NCI-H2107 (cell line): Measurements from ENCODE around the gene NLRP5.
"Not testable (repeated sequence)": the region's sequence is repeated elsewhere in the genome, so short reads cannot be mapped to it uniquely, and the experiment has no call there.

Experiments
- DNase-seq: peaks from one replicate; lab custom pipeline; 2025; lab: John Stamatoyannopoulos, UW

NLRP5 gene

DNA sequence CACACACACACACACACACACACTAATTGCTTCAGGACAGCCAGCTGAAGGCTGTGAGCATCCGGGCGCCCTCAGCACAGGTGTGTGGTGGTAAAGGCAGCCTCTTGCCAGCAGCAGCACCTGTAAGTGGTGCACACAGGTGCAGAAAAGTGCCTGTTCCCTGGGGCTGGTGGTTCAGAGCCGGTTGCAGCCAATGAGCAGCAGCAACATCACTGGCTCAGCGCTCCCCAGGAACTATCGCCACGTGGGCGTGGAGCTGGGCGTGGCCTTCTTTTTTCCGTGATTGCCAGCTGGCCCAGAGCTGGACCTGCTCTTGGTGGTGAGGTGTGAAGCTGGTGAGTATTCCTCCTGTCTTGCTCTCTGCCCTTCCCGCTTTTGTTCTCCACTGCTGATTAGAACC, at the start of gene NLRP5:
Gene NLRP5, plus strand, starts transcription at position 289 of the 400 bp plus-strand sequence.
- no peak for DNase-seq

DNA sequence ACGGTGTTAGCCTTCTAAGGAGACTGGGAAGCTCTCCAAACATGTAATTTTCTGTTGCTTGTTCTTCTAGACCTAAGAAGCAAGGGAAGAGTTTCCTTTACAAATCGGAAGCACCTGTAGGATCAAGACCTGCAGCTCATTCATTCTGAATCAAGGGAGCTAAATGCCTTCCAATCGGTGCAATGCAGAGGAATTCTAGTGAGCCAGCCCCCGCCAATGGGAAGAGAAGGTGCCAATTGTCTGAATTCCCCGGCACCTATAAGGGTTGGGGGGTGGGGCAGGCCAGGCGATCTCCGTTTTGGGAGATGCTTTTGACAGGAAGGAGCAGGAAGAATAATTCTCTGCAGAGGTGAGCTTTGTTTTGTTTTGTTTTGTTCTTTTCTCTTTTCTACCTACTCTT, 47.4 kb upstream of the NLRP5 start:
- no peak for DNase-seq

DNA sequence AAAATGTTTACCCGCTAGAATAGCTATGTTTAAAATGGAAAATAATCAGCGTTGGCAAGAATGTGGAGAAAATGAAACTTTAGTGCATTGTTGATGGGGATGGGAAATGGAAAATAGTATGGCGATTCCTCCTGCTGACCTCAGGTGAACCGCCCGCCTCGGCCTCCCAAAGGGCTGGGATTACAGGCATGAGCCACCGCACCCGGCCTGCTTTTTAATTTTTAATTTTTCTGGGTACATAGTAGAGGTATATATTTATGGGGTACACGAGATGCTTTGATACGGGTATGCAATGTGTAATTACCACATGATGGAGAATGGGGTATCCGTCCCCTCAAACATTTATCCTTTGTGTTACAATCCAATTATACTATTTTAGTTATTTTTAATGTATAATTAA, 46.3 kb upstream of the NLRP5 start:
- no peak for DNase-seq

DNA sequence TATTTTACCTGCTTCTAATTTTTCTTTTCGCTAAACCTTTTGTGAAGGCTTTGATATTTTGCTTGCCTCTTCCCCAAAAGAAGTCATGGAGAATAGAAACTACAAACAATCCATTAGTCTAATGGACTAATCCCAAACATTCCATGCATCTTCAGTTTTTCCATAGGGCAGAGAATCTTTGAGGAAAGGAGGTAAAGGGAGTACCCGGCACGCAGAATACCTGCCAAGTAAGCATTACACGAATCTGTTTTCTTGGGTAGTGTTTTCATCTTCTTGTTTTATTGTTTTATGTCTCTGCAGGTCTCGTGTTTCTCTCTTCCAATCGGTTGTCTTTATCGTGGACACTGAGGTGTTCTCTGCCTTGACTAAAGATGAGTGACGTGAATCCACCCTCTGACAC, 39.0 kb upstream of the NLRP5 start, which contains the start of gene NLRP8:
Gene NLRP8, plus strand, starts transcription at position 301 of the 400 bp plus-strand sequence.
- DNase-seq: no peak

DNA sequence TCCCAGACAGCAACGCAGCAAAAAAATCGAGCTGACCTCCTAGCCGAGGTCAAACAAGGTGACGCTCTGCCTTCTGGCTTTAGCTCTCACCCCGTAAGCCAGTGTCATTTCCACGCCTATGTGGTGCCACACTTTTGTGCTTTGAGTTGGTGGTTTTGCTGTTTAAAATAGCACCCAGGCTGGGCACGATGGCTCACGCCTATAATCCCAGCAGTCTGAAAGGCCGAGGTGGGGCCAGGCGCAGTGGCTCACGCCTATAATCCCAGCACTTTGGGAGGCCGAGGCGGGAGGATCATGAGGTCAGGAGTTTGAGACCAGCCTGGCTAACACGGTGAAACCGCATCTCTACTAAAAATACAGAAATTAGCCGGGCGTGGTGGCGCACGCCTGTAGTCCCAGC, 36.0 kb upstream of the NLRP5 start:
- DNase-seq: not testable (repeated sequence)

DNA sequence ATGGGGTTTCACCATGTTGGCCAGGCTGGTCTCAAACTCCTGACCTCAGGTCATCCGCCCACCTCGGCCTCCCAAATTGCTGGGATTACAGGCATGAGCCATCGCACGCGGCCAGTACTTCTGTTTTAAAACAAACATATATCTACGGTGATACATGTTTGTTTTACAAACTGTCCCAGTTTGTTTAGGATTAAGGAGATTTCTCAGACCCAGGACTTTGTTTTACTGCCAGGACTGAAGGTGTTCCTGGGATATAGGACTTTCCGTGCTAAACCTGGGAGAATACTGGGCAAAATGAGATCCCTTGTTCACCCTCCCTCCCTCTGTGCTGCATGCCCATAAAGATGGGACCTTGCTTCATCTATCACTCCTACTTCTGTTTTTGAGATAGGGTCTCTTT, 30.1 kb upstream of the NLRP5 start:
- no peak for DNase-seq

DNA sequence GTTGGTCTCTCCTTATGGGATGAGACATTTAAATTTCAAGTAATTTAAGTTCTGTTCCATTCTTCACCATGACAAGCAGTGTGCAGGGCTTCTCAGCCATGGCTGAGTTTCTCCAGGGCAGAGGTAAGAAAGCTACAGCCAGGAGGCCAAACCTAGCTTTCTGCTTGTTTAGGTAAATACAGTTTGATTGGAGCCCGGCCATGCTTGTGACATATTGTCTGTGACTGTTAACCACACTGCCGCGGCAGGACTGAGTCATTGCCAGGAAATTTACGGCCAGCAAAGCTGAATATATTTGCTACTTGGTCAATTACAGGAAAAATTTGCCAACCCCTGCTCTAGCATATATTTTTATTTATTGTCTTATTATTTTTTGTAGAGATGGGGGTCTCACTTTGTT, 28.2 kb upstream of the NLRP5 start:
- DNase-seq: no peak

DNA sequence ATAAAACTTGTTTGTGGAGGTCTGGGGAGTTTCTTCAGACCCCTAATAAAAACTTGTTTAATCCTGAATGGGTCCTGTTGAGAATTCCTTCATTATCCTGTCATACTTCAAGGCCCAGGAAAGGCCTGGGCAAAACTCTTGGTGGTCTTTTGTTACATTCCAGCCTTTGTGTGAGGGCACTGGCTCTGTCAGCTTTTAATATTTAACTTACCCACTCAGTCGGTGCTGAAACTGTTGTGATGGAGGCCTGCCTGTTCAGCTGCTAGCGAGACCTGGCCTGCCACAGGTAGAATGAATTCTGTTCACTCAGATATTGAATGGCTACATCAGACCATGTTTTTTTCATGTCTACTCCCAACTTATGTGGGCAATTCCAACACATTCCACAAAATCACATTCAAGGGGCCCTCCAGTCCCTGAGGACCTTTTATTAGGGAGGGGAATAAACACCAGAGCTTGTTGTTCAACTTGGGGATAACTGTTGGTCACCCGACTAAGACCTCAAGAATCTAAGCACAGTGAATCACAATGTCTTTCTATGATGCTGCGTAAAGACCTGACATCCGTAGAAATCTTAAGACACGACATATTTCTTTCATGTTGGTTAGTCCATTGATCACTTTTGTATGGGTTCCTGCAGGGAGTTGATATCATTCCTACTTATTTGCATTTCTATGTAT, 26.4 kb upstream of the NLRP5 start:
- no peak for DNase-seq

DNA sequence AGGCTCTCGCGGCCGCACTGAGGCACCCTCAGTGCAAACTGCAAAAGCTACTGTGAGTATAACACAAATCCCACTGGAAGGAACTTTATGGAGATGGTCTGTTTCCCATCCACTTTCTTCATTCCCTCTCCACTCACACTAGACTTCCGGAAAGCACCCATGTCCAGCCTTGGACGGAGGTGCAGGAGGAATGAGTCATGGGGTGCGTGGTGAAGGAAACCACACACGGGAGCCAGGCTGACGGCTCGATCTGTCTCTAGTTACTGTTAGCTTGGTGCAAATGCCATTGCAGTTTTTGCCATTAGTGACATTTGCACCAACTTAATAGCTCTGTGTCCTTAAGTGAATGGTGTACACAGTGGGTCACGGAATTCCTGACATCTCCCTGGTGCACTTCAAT, 24.4 kb upstream of the NLRP5 start:
- no peak for DNase-seq

DNA sequence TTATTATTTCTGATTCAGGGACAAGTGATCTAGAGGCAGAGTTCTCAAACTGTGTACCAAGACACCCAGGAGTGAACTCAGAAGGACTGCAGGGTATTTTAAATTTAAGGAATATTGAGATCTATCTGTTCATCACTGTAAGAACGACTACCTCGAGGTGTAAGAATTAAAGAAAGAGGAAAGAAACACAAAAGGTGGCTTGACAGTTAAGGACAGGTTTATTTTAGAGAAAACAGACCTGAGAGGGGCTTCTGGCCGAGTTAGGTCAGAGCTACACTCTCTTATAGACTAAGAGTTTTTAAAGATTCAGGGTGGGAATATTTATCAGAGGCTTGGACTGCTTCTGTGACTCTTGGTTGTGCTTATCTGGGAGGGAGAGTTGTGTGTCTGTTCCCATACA, 12.6 kb upstream of the NLRP5 start:
- DNase-seq: no peak

DNA sequence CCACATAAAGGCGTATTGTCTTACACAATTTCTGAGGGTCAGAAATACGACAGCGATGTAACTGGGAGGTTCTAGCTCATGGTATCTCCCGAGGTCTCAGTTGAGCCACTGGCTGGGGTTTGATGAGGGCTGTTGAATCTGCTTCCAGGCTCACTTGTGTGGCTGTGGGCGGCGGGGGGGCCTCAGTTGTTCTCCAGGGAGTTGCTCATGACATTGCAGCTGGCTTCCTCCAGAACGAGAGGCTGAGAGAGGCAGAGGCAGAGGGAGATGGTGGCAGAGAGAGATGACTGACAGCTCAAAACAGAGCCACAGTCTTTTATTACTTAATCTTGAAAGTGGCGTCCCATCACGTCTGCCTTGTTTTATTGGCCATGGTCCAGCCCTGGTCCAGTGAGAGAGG, 6.2 kb upstream of the NLRP5 start:
- DNase-seq: no peak

DNA sequence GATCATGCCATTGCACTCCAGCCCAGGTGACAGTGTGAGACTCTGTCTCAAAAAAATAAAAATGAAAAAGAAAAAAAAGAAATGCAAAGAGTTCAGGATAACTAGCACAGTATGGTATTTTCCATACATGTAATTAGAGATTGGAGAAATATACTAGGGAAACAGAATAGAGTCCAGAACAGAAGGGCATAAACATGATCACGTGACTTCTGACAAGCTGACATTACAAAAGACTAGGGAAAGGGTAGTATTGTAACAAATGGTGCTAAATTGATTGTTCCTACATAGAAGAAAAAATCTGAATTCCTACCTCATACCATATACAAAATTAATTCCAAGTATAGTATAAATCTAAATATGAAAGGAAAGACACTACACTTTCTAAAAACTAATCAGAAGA, 1.3 kb upstream of the NLRP5 start:
- no peak for DNase-seq

DNA sequence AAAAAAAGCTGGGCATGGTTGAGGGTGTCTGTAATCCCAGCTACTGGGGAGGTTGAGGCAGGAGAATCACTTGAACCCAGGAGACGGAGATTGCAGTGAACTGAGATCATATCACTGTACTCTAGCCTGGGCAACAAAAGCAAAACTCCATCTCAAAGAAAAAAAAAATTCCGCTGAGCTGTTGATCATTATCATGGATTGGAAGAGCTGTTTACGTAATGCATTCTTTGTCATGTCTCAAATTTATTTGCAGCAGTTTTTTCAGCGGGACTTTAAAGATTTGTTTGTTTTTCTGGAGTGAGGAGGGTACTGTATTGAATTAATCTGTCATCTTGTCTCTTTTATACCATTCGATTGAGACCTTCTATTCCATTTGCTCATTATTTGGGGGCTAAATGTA, 4.3 kb downstream of the NLRP5 start:
- no peak for DNase-seq

DNA sequence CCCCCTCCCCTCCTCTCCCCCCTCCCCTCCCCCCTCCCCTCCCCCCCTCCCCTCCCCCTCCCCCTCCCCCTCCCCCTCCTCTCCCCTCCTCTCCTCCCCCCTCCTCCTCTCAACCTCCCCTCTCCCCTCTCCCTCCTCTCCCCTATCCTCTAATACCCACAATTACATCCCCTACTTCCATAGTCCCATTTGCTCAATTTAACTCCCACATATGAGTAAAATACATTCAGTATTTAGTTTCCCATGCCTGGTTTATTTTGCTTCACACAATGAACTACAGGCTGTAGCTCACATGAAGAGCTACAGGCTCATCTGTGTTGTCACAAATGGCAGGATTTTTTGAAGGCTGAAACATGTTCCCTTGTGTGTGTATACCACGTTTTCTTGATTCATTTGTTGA, 6.9 kb downstream of the NLRP5 start:
- no peak for DNase-seq

DNA sequence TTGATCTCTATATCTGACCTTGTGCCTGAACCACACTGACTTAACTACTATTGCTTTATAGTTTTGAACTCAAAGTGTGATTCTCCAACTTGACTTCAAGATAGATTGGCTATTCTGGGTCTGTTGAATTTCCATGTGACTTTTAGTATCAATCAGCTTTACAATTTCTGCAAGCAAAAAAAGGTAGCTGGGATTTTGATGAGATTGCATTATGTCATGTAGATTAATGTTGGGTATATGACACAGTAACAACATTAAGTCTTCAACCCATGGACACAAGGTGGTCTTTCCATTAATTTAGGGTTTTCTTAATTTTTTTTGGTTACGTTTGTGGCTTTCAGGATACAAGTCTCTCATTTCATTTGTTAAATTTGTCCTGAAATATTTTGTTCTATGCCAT, 28.2 kb downstream of the NLRP5 start:
- no peak for DNase-seq

DNA sequence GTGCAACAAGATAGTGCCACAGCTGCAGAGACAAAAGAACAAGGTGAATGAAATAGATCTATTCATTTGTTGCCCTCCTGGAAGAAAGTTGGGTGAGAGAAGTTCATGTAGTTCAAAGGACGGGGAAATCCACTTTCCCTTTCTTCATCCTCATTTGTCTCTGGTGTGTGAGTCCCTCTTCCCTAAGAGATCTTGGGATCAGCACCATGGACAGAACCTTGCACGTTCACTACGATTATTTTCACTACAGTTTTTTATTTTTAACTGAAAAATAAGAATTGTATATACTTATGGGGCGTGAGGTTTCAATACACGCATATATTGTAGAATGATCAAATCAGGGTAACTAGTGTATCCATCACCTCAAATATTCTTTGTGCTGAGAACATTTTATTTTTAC, 29.2 kb downstream of the NLRP5 start:
- no peak for DNase-seq

DNA sequence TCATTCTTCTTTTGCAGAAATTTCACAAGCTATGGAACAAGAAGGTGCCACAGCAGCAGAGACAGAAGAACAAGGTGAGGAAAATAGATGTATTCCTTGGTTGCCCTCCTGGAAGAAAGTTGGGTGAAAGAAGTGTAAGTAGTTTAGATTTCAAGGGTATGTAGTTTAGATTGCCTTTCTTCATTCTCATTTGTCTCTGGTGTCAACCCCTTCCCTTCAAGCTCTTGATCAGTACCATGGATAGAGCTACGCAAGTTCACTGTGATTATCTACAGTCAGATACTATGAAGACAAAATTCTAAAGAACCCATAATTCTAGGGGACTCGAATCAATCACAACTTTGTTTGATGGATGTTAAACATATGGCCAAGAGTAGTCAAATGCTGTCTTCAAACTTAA, 32.8 kb downstream of the NLRP5 start:
- not testable (repeated sequence) for DNase-seq

DNA sequence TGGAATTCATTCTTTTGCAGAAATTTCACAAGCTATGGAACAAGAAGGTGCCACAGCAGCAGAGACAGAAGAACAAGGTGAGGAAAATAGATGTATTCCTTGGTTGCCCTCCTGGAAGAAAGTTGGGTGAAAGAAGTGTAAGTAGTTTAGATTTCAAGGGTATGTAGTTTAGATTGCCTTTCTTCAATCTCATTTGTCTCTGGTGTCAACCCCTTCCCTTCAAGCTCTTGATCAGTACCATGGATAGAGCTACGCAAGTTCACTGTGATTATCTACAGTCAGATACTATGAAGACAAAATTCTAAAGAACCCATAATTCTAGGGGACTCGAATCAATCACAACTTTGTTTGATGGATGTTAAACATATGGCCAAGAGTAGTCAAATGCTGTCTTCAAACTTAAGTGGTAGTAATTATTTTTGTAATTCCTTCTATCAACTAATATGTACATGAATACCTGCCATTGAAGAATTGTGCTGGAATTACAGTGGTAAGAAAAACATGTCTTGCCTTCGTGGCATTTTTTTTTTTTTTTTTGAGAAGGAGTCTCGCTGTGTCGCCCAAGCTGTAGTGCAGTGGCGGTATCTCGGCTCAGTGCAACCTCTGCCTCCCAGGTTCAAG, 33.9 kb downstream of the NLRP5 start:
- DNase-seq: not testable (repeated sequence)

DNA sequence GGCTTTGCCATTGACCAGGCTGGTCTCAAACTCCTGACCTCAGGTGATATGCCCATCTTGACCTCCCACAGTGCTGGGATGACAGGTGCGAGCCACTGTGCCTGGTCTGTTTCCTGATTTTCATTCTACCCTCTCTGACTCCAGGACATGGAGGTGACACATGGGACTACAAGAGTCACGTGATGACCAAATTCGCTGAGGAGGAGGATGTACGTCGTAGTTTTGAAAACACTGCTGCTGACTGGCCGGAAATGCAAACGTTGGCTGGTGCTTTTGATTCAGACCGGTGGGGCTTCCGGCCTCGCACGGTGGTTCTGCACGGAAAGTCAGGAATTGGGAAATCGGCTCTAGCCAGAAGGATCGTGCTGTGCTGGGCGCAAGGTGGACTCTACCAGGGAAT, 40.2 kb downstream of the NLRP5 start:
- no peak for DNase-seq

DNA sequence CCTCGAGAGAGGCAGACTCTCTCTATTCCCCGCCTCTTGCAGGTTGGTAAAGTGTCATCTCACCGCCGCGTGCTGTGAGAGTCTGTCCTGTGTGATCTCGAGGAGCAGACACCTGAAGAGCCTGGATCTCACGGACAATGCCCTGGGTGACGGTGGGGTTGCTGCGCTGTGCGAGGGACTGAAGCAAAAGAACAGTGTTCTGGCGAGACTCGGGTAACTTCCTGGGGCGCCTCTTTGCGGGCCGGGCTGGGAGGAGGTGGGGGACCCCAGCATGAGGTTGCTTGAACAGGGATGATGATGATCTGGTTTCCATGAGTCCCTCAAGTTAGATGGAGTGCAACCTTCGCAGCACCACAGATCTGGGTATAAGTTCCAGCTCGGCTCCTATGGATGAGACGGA, 67.0 kb downstream of the NLRP5 start:
- DNase-seq: no peak

DNA sequence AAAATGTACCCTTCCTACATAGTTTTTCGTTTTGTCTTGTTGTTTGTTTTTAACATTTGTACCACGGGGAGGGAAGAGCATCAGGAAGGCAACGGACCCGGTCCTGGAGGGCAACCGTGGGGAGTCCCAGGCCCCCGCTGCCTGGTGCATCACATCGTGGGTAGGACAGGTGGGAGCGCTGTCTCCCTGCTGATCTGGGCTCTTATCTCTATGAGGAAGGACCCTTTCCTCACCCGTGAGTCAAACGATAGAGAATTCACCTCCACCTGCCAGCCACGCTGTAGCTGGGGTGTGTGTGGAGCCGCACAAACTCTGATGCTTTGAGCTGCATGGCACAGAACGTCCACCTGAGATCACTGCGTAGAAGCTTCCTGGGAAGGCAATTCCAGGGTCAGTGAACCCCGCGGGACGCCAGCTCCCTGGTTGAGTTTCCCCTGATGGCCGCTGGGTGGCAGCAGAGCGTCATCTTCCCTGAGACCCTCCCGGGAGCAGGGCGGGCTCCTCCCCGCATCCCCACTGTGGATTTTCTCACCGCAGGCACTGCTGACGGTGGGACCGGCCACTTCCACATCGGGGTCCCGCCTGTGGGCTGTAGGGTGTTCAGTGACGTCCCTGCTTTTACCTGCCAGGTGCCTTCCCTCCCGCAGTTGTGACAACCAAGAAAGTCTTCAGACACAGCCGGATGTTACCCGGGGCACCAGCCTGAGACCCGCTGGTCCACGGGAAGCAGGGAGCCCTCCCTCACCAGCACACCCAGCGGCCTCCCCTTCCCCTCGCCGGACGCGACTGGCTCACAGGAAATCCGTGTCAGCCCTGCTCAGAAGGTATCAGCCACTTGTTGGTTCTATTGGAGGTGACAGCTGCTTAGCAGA, 79.8 kb downstream of the NLRP5 start:
- peak; percentile 23 for DNase-seq

DNA sequence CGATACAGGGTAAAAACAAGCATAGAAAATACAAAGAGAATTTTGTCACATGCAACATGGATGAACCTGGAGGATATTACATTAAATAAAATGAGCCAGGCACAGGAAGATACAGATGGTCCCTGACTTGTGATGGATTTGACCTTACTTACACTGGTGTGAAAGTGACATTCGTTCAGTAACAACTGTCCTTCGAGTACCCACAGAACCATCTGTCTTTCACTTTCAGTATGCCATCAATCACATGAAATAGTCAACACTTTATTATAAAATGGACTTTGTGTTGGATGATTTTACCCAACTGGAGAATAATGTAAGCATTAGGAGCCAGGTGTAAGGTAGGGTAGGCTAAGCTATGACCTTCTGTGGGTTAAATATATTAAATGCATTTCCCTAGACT, 83.1 kb downstream of the NLRP5 start:
- no peak for DNase-seq

DNA sequence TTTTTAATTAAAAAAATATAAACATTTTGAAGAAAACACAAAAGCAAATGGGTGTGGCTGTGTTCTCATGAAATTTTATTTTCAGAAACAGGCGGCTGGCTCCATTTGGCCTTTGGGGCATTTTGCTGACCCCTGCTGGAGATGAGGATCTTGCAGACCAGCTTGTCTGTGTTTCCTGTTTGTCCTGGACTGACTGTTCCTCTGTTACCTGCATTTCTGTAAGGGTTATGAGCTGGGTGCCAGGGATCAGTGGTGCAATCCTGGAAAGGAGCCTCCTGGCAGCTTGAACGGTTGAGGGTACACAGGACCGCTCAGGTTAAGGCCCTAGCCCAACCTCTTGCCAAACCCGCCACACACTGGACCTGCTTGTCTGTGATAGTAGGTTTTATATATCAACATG, 84.6 kb downstream of the NLRP5 start:
- no peak for DNase-seq
